WTC11 (cell line): ENCODE data around the gene TRAIP. TPM values are rescaled to one million over a fixed set of nuclear protein-coding genes. Genes with fewer than 3 reads are reported as not detected.

Experiments
- ATAC-seq: fragments of 200-7000 bp; cut with Tn5 transposase; 2 replicates; pipeline ENCODE4 v1.10.0; 2021; ENCODE audit warnings: mild to moderate bottlenecking, moderate library complexity
- CTCF ChIA-PET: fragments of 300-600 bp; sonication (Branson Sonifier 250); formaldehyde crosslinking; loops from one replicate; lab custom pipeline; 2021; ENCODE audit warnings: antibody characterized with exemption; lab: Charles Lee
- POLR2A ChIA-PET: fragments of 350-600 bp; sonication (Branson Sonifier 250); formaldehyde crosslinking; loops from one replicate; lab custom pipeline; 2021; ENCODE audit warnings: antibody characterized with exemption; lab: Charles Lee
- DNase-seq: peaks from one replicate; pipeline ENCODE4 v3.0.0; 2021; ENCODE audit warnings: low spot score
- H3K27ac Mint-ChIP-seq: 2 replicates; pipeline ENCODE4 v1.8.0; 2021; ENCODE audit warnings: mixed read lengths
- H3K27me3 Mint-ChIP-seq: 2 replicates; pipeline ENCODE4 v1.8.0; 2021; ENCODE audit warnings: low read depth, mild to moderate bottlenecking, moderate library complexity, mixed read lengths
- H3K36me3 Mint-ChIP-seq: 2 replicates; pipeline ENCODE4 v1.8.0; 2021; ENCODE audit warnings: mixed read lengths
- H3K4me1 Mint-ChIP-seq: 2 replicates; pipeline ENCODE4 v1.8.0; 2022; ENCODE audit warnings: mixed read lengths
- H3K4me3 Mint-ChIP-seq: 2 replicates; pipeline ENCODE4 v1.8.0; 2021; ENCODE audit warnings: mild to moderate bottlenecking, moderate library complexity, mixed read lengths
- H3K9me3 Mint-ChIP-seq: 2 replicates; pipeline ENCODE4 v1.8.0; 2021; ENCODE audit warnings: mixed read lengths
- AFF4 ChIP-seq: sonication (generic); formaldehyde crosslinking; IDR thresholded peaks from 2 replicates; pipeline ENCODE4 v1.8.1; 2023; ENCODE audit warnings: mild to moderate bottlenecking, missing genetic modification reagents, borderline replicate concordance
- AR ChIP-seq: fragments of 250-450 bp; sonication (Bioruptor Pico); IDR thresholded peaks from 2 replicates; pipeline ENCODE4 v1.9.0; 2021; ENCODE audit warnings: mild to moderate bottlenecking
- ATF2 ChIP-seq: sonication (generic); formaldehyde crosslinking; IDR thresholded peaks from 2 replicates; pipeline ENCODE4 v1.8.1; 2022; ENCODE audit warnings: low read depth, missing genetic modification reagents, borderline replicate concordance
- CTCF ChIP-seq: fragments of 200-600 bp; IDR thresholded peaks from 2 replicates; pipeline ENCODE4 v1.8.0; 2022; ENCODE audit warnings: antibody characterized with exemption
- EMX1 ChIP-seq: fragments of 250-450 bp; sonication (Bioruptor Pico); IDR thresholded peaks from 2 replicates; pipeline ENCODE4 v1.8.0; 2021; ENCODE audit warnings: mild to moderate bottlenecking
- KAT7 ChIP-seq: sonication (generic); formaldehyde crosslinking; IDR thresholded peaks from 2 replicates; pipeline ENCODE4 v1.8.1; 2023; ENCODE audit warnings: missing genetic modification reagents, mild to moderate bottlenecking, borderline replicate concordance
- NFATC4 ChIP-seq: fragments of 250-450 bp; sonication (Bioruptor Pico); IDR thresholded peaks from 2 replicates; pipeline ENCODE4 v1.9.0; 2021; ENCODE audit warnings: mild to moderate bottlenecking
- NFYB ChIP-seq: sonication (generic); formaldehyde crosslinking; conservative IDR thresholded peaks from 2 replicates; pipeline ENCODE4 v1.8.0; 2022; ENCODE audit warnings: low read depth, missing genetic modification reagents
- OVOL2 ChIP-seq: fragments of 250-450 bp; sonication (Bioruptor Pico); IDR thresholded peaks from 2 replicates; pipeline ENCODE4 v1.9.0; 2021; ENCODE audit warnings: mild to moderate bottlenecking, borderline replicate concordance
- SOX15 ChIP-seq: fragments of 250-450 bp; sonication (Bioruptor Pico); IDR thresholded peaks from 2 replicates; pipeline ENCODE4 v1.9.0; 2021; ENCODE audit warnings: mild to moderate bottlenecking
- TEAD1 ChIP-seq: sonication (generic); formaldehyde crosslinking; IDR thresholded peaks from 2 replicates; pipeline ENCODE4 v1.8.0; 2022; ENCODE audit warnings: mild to moderate bottlenecking, missing genetic modification reagents
- ZBTB21 ChIP-seq: sonication (generic); formaldehyde crosslinking; IDR thresholded peaks from 2 replicates; pipeline ENCODE4 v1.8.1; 2023; ENCODE audit warnings: mild to moderate bottlenecking, missing genetic modification reagents, borderline replicate concordance
- ZNF396 ChIP-seq: fragments of 250-450 bp; sonication (Bioruptor Pico); IDR thresholded peaks from 2 replicates; pipeline ENCODE4 v1.8.0; 2021; ENCODE audit warnings: mild to moderate bottlenecking, moderate library complexity, borderline replicate concordance
- ZNF416 ChIP-seq: fragments of 250-450 bp; sonication (Bioruptor Pico); IDR thresholded peaks from 2 replicates; pipeline ENCODE4 v1.9.0; 2021; ENCODE audit warnings: mild to moderate bottlenecking, inconsistent platforms
- ZNF425 ChIP-seq: fragments of 250-450 bp; sonication (Bioruptor Pico); conservative IDR thresholded peaks from 2 replicates; pipeline ENCODE4 v1.9.0; 2021; ENCODE audit warnings: mild to moderate bottlenecking
- total RNA-seq: library from RNA; stranded (reverse); gene quantifications from 3 replicates; pipeline ENCODE4 v1.2.3, GENCODE V29; 2021

The TRAIP gene
- total RNA-seq, 1 experiment from 2014 or later: 25.9 TPM

- no peaks in the 10 kb centered on the region for H3K36me3 Mint-ChIP-seq
- ATAC-seq (no peak), DNase-seq (no peak)
- H3K9me3 Mint-ChIP-seq: no peaks in the 10 kb centered on the region
- H3K4me3 Mint-ChIP-seq: no peak overlapping the region
- H3K27me3 Mint-ChIP-seq: no peaks in the 10 kb centered on the region
- CTCF ChIA-PET: interaction anchor here (0.7 to 1.8 kb wide), 3 partner anchors 16 to 93 kb away, joined by 3 to 5 read pairs (median 3); partner anchors contain the start of gene INKA1
- TF ChIP-seq TEAD1 (CRISPR knock-in tag) (no peak), NFYB (CRISPR knock-in tag) (no peak), CTCF (no peak), ZNF416 (CRISPR knock-in tag) (no peak), ZBTB21 (CRISPR knock-in tag) (no peak), SOX15 (CRISPR knock-in tag) (no peak), EMX1 (CRISPR knock-in tag) (no peak), ZNF425 (CRISPR knock-in tag) (no peak), AR (CRISPR knock-in tag) (no peak), ATF2 (no peak), KAT7 (CRISPR knock-in tag) (no peak), ZNF396 (no peak), NFATC4 (CRISPR knock-in tag) (no peak), OVOL2 (CRISPR knock-in tag) (no peak)
- H3K27ac Mint-ChIP-seq: no peak overlapping the region
- 0 out of 2 replicates have a peak, but pooled peaks cover 2% of the 10 kb centered on the region for H3K4me1 Mint-ChIP-seq
- POLR2A ChIA-PET: no interaction called here
Measured at GRCh38 chr3:49896345-49896744, 40.0 kb upstream of the TRAIP start.

GRCh38 chr3:49895791-49896190, 39.4 kb upstream of the TRAIP start:
- ChIA-PET CTCF (interaction anchor here (0.8 to 1.8 kb wide), 3 partner anchors 15 to 93 kb away, joined by 4 to 5 read pairs (median 4); partner anchors contain the start of gene INKA1), POLR2A (interaction anchor here (1.3 kb wide), 1 partner anchor 15 kb away, joined by 3 read pairs; no protein-coding TSS in a partner anchor)
- Mint-ChIP-seq H3K36me3 (no peaks in the 10 kb centered on the region), H3K27me3 (no peaks in the 10 kb centered on the region), H3K27ac (no peak overlapping the region), H3K4me3 (no peak overlapping the region), H3K4me1 (no peaks in the 10 kb centered on the region), H3K9me3 (no peaks in the 10 kb centered on the region)
- TF ChIP-seq ZBTB21 (CRISPR knock-in tag) (no peak), AFF4 (CRISPR knock-in tag) (no peak)
- no peak for ATAC-seq
- DNase-seq: no peak
